Lower leg skin (tissue), 3 donors: ENCODE data around the gene ANKRD33.

Experiments used
- CTCF ChIP-seq, 3 donors: fragments of 450-650 bp; IDR thresholded peaks; one replicate each; pipeline ENCODE4 v1.5.1; 2016; ENCODE audit warnings: antibody characterized with exemption in 3 of 3, mild to moderate bottlenecking in 3 of 3, moderate library complexity in 2 of 3
- POLR2A ChIP-seq, 2 donors: fragments of 450-650 bp; IDR thresholded peaks; one replicate each; pipeline ENCODE4 v1.6.1; 2016 to 2017; ENCODE audit warnings: antibody characterized with exemption in 2 of 2, mild to moderate bottlenecking in 1 of 2, moderate library complexity in 1 of 2

- TF ChIP-seq CTCF (IDR thresholded peaks at IDR 0.05) (no peak), POLR2A (IDR thresholded peaks at IDR 0.05) (no peak)
Measured at GRCh38 chr12:51868821-51869495, 18.9 kb upstream of the ANKRD33 start.
